ENCODE measurements around the gene HTR3B.
A peak's percentile ranks its signal among the peaks of the same experiment; 100 is the strongest.

Gene HTR3B

DNA sequence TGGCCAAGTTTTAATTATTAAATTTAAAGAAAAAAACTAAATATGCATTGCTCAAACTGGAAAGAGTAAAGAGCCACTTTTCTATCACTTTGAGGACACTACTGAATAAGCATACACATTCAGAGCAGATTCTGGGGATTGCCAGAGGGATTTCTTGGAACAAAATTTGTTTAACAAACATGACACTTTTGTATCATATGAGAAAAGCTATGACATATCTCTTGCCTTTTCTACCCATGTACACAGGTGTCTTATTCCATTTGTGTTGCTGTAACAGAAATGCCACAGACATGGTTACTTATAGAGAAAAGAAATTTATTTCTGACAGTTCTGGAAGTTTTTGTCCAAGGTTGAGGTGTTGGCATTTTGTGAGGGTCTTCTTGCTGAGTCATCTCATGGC lies 15.7 kb upstream of the HTR3B start:
- Histone ChIP-seq H3K9ac (no peak overlapping the region), H3K4me3 (IDR thresholded peaks at IDR 0.05; ENCODE audit: insufficient read depth, low read depth, low read length) (no peak overlapping the region), H3K36me3 (ENCODE audit: insufficient read depth) (no peaks in the 10 kb centered on the region), H2AFZ (ENCODE audit: low read depth) (no peak overlapping the region), H3K4me2 (no peak overlapping the region), H3K79me2 (ENCODE audit: insufficient read depth, low read depth) (no peaks in the 10 kb centered on the region), H4K20me1 (ENCODE audit: insufficient read depth) (no peaks in the 10 kb centered on the region), H3K27me3 (ENCODE audit: insufficient read depth, low read depth) (no peaks in the 10 kb centered on the region), H3K4me1 (ENCODE audit: low read depth, poor library complexity, severe bottlenecking) (no peaks in the 10 kb centered on the region), H3K27ac (no peak overlapping the region)
- TF ChIP-seq CTCF (conservative IDR thresholded peaks at IDR 0.05; ENCODE audit: low read depth, low read length): no peak

DNA sequence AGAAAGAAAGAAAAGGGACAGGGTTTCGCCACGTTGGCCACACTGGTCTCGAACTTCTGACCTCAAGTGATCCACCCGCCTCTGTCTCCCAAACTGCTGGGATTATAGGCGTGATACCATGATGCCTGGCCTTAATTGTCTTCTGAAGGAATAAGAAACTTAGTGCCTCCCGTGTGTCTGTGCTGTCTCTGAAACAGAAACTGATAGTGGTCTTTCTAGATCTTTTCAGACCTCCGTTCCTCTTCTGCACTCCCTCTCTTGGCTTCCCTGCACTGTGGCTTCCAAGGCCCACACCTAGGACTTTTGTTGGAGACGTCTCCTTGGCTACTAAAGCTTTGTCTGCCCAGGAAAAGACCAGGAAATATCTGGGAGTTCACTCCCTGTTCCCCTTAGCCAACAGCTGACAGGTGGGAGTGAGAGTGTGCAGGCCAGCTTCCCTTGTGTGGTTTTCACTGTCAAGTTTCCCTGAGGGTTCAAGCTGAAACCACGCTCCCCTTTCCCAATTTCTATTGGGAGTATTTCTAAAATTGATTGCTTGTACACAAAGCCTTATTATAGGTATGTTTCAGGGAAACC lies 10.1 kb upstream of the HTR3B start:
- H3K4me3 ChIP-seq (IDR thresholded peaks at IDR 0.05; ENCODE audit: insufficient read depth, low read depth, low read length): no peak overlapping the region

DNA sequence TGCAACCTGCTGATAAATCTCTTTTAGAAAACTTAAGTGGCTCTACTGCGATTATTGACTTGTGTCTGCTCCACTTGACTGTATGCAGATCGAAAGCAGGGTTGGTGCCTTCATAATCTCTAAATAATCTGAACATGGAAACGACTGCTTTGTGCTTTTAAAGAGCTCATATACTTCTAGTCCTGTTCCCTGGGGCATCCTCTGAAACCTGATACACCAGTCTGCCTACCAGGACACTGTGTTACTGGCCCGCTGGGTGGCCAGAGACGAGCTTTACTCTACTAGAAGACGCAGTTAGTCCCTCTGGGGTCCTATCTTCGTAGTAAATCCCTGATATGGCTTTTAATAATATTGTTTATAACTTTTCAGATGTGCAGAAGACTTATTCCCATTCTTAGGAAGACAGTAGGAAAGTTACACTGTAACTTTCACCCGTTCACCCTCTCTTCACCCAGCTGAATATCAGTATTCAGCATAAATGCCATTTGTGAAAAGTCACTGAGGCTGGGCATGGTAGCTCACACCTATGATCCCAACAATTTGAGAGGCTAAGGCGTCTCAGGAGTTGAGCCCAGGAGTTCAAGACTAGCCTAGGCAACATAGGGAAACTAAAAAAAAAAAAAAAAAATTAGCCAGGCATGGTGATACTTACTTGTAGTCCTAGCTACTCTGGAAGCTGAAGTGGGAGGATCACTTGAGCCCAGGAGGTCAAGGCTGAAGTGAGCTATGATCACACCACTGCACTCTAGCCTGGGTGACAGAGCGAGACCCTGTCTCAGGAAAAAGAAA lies 9.0 kb upstream of the HTR3B start:
- Histone ChIP-seq H3K27me3 (ENCODE audit: insufficient read depth, low read depth) (no peaks in the 10 kb centered on the region), H3K9ac (no peak overlapping the region), H3K79me2 (ENCODE audit: insufficient read depth, low read depth) (no peaks in the 10 kb centered on the region), H2AFZ (ENCODE audit: low read depth) (no peak overlapping the region), H3K36me3 (ENCODE audit: insufficient read depth) (no peaks in the 10 kb centered on the region), H3K4me2 (no peak overlapping the region), H3K4me3 (IDR thresholded peaks at IDR 0.05; ENCODE audit: insufficient read depth, low read depth, low read length) (no peak overlapping the region), H3K27ac (no peak overlapping the region), H4K20me1 (ENCODE audit: insufficient read depth) (no peaks in the 10 kb centered on the region), H3K4me1 (ENCODE audit: low read depth, poor library complexity, severe bottlenecking) (peaks cover 6% of the 10 kb centered on the region)
- TF ChIP-seq CTCF (conservative IDR thresholded peaks at IDR 0.05; ENCODE audit: low read depth, low read length): no peak

More for the DNA sequence above, 10.1 kb upstream of the HTR3B start:
- 0 out of 2 replicates have a peak overlapping the region, but pooled peaks have one; percentile 15 for H3K4me2 ChIP-seq
- H3K27ac ChIP-seq: no peak overlapping the region
- H3K36me3 ChIP-seq (ENCODE audit: insufficient read depth): no peaks in the 10 kb centered on the region
- H2AFZ ChIP-seq (ENCODE audit: low read depth): no peak overlapping the region
- H4K20me1 ChIP-seq (ENCODE audit: insufficient read depth): no peaks in the 10 kb centered on the region
- H3K27me3 ChIP-seq (ENCODE audit: insufficient read depth, low read depth): no peaks in the 10 kb centered on the region
- TF ChIP-seq CTCF (conservative IDR thresholded peaks at IDR 0.05; ENCODE audit: low read depth, low read length): no peak
- peaks cover 6% of the 10 kb centered on the region for H3K4me1 ChIP-seq (ENCODE audit: low read depth, poor library complexity, severe bottlenecking)
- no peak overlapping the region for H3K9ac ChIP-seq
- no peaks in the 10 kb centered on the region for H3K79me2 ChIP-seq (ENCODE audit: insufficient read depth, low read depth)

- H3K36me3 ChIP-seq (ENCODE audit: insufficient read depth): no peaks in the 10 kb centered on the region
- H2AFZ ChIP-seq (ENCODE audit: low read depth): no peak overlapping the region
- no peaks in the 10 kb centered on the region for H4K20me1 ChIP-seq (ENCODE audit: insufficient read depth)
- no peak overlapping the region for H3K4me2 ChIP-seq
- peaks cover 6% of the 10 kb centered on the region for H3K4me1 ChIP-seq (ENCODE audit: low read depth, poor library complexity, severe bottlenecking)
- no peak overlapping the region for H3K4me3 ChIP-seq (IDR thresholded peaks at IDR 0.05; ENCODE audit: insufficient read depth, low read depth, low read length)
- H3K79me2 ChIP-seq (ENCODE audit: insufficient read depth, low read depth): no peaks in the 10 kb centered on the region
- H3K9ac ChIP-seq: no peak overlapping the region
- no peak overlapping the region for H3K27ac ChIP-seq
- H3K27me3 ChIP-seq (ENCODE audit: insufficient read depth, low read depth): no peaks in the 10 kb centered on the region
- peak; percentile 64 for TF ChIP-seq CTCF (conservative IDR thresholded peaks at IDR 0.05; ENCODE audit: low read depth, low read length)
Measured at GRCh38 chr11:113896156-113896879, 8.3 kb upstream of the HTR3B start.
